NK-92 treated with Interleukin-12 subunit alpha and Interleukin-12 subunit beta, amount 100 ng/mL, for 24 hours (cell line): ENCODE results near the gene ST6GALNAC4.

ENCODE experiments used
- DNase-seq: peaks from one replicate; lab custom pipeline; 2025; lab: John Stamatoyannopoulos, UW

ST6GALNAC4 gene

DNA sequence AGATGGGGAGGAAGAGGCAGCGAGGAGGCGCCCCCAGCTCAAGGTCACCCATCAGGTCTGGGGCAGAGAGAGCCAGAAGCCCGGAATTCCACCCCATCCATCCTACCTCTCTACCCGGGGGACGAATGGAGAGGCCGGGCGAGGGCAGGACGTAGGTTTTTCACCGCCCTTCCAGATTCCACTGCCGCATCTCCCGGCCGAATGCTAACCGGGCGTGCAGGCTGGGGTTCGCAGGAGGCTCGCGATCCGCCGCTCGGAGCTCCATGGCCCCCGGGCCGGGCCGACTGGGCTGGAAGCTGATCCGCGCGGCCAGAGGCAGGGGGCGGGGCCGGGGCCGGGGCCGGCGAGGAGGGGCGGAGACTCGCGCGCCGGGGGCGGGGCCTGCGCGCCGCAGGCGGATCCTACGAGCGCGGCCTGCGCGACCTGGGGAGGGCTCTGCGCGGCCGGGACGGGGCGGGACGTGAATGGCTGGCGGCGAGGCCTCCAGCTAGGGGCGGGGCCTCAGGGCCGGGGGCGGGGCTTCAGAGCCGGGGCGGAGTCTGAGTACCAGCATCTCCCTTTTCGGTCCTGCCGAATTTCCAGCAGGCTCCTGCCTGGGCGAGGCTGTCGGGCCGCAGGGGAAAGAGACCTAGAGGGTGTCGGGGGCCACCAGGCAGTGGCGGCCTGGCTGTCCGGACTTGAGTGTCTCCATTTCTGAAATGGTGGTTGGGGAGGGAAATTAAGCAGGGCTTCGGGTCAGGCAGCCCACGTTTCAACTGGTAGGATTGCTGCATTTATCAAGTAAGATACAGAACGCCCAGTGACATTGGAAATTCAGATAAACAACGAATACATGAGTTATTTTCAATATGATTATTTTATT lies at the start of gene ST6GALNAC4:
Gene ST6GALNAC4, minus strand, starts transcription at position 322 of the 862 bp plus-strand sequence. CDS start 622 bp downstream, outside the sequence.
- peak; percentile 82 for DNase-seq

GRCh38 chr9:127965953-127966352 lies 49.1 kb upstream of the ST6GALNAC4 start:
- DNase-seq: no peak

DNA sequence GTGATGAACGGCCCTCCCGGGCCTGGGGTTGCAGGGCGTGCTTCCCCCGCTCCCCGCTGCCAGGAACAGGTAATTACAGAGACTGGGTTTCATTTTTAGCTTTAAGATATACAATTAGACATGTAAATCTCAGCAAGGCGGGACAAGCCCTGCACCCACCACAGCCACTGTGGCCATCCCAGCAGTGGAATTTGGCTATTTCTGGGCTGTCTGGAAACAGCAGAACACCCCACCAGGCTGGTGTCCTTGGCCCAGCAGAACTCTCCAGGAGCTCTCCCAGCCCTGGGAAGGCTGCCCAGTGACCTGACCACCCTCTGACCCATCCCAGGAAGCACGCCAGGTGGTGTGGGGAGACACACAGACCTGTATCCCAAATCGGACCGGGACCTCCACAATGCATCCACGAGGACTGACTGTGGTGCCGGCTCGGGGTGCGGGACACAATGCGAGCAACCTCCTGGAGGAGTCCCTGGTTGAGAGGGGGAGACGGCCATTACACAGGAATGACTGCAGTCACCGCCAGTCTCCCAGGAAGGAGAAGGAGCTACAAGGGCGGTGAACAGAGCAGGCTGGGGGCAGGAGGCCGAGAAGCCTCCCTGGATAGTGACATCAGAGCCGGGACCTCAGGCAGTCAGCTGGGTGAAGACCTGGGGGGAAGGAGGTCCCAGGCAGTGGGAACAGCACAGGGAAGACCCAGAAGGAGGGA lies 46.7 kb upstream of the ST6GALNAC4 start:
- DNase-seq: no peak

GRCh38 chr9:127963041-127963358 lies 46.2 kb upstream of the ST6GALNAC4 start:
- DNase-seq: no peak

DNA sequence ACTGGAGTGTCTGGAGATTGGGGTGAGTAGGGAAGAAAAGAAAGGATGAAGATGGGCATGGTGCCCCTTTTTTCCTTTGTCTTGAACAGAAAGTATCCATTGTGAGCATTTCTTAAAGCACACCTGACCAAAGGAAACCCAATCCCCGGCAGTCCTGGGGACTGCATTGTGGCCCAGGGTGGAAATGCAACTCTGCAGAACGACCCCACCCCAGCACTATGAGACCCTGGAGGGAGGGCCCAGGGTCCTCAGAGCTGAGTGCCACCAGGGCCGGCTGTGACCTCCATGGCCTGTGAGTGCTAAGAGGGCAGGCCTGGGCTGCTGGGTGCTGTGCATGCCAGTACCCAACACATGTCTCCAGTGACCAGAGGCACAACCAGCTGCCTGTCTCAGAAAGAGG lies 45.4 kb upstream of the ST6GALNAC4 start:
- no peak for DNase-seq

DNA sequence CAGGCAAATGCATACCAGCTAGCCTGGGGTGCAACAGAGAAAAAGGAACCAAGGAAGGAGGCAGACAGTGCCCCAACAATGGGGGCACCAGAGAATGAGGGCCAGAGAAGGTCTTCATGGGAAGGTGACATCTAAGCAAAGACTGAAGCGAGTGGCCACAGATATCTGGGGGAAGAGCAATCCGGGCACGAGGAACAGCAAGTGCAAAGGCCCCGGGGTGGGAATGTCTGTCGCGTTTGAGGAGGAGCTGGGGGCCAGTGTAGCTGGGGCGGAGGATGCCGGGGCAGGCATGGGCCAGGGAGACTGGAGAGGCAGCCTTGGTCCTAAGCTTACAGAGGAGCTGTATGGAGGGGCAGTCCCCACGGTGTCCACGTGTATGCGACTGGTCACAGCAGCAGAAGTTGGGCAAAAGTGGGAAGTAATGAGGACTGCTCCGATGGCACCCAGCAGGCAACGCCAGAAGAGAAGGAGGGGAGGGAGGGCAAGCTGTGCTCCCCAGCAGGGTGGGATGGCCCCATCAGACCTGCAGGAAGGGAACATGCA lies 44.8 kb upstream of the ST6GALNAC4 start:
- no peak for DNase-seq

DNA sequence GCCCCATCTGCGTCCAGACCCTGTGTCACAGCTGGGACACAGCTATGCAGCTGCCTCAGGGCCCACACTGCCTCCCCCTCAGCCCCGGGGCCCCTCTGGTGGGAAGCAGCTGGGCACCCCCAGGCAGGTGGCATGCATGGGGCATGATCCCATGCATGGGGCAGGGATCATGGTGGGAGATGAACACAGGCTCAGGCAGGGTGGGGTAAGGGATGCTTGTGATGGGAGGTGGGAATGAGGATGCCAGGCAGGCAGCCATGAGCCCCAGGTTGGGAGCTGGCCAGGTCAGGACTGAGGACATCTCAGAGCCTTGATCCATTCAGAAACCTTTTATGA lies 44.3 kb upstream of the ST6GALNAC4 start:
- DNase-seq: no peak

GRCh38 chr9:127960410-127961154 lies 43.7 kb upstream of the ST6GALNAC4 start:
- no peak for DNase-seq

DNA sequence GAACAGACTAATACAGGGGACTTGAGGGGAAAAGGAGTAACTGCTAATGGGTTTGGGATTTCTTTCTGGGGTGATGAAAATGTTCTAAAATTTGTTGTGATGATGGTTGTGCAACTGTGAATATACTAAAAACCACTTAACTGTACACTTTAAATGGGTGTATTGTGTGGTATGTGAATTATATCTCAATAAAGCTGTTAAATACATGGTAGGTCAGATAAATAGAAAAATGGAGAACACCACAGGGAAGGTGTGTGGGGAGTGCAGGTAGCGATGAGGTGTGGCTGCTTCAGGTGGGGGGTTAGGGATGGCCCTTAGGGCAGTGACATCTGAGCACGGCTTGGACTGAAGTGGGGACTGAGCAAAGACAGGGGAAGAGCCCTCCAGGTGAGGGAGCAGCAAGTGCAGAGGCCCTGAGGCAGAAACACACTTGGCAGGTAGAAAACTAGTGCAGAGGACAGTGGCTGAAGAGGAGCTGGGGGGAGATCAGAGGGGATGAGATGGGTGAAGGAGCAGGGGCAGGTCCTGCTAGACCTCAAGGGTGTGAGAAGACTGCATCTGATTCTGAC lies 43.1 kb upstream of the ST6GALNAC4 start:
- no peak for DNase-seq

DNA sequence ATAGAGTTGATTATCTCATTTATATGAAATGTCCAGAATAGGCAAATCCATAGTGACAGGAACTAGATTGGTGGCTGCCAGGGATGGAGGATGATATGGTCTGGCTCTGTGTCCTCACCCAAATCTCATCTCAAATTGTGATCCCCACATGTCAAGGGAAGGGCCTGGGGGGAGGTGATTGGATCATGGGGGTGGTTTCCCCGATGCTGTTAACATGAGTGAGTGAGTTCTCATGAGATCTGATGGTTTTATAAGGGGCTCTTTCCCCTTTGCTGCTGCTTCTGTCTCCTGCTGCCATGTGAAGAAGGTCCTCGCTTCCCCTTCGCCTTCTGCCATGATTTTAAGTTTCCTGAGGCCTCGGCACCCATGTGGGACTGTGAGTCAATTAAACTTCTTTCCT lies 42.6 kb upstream of the ST6GALNAC4 start:
- no peak for DNase-seq

DNA sequence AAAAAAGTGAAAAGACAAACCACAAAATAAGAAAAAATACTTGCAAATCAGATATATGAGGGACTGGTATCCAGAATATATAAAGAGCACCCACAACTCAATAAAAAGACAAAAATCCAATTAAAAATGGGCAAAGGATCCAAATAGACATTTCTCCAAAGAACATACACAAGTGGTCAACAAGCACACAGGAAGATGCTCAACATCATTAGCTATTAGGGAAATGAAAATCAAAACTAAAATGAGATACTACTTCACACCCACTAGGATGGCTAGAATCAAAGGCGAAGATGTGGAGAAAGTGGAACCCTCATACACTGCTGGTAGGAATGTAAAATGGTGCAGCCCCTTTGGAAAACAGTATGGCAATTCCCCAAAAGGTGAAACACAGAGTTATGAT lies 41.9 kb upstream of the ST6GALNAC4 start:
- no peak for DNase-seq

DNA sequence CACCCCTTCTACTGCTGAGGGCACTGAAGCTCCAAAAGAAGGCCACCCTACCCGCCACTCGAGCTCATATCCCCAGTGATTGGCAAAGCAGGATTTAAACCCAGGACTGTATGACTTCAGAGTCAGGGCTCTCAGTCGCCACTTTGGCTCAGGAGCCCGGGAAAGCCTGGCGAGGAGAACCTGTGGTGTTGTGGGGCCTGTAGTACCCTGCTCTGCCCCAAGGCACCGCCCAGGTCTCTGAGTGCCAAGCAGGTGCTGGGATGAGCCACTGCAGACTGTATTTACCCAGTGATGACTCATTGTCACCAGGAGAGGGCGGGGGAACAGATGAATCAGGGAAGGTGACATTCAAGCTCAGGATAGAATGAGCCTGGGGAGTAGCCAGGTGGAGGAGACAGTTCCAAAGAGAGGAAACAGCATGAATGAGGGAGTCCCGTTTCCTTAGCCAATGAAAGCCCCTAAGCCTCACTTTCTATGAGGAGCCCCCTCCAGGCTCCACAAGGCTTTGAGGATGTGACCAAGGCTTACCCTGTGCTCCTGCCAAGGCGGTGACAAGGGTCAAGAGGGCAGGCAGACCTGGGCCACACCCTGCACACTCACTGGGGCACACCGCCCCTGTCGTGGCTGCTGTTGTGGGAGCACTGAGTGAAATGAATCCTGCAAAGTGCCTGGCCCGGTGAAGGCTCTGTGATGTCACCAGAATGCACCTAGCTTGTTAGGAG lies 38.6 kb upstream of the ST6GALNAC4 start:
- DNase-seq: peak; percentile 52

GRCh38 chr9:127954831-127955293 lies 38.0 kb upstream of the ST6GALNAC4 start:
- no peak for DNase-seq

- no peak for DNase-seq
Observed at GRCh38 chr9:127953768-127954505, 37.1 kb upstream of the ST6GALNAC4 start.

DNA sequence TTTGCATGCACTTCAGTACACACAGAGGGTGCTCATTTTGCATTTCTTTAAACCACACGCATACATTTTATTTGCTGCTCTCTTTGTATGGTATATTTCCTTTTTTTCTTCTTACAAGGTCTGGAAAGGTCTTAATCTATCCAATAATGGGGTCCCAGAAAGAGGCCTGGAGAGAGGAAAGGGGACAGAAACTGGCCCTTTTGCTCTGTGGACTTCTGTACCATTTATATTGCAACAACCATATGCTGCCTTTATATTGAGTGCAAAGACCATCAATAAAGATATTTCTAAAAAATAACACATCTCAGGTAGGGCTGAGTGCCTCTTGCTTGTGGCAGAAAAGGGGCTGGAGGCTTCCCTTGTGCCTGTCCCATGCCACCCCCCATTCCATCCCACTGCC lies 36.3 kb upstream of the ST6GALNAC4 start:
- DNase-seq: no peak

DNA sequence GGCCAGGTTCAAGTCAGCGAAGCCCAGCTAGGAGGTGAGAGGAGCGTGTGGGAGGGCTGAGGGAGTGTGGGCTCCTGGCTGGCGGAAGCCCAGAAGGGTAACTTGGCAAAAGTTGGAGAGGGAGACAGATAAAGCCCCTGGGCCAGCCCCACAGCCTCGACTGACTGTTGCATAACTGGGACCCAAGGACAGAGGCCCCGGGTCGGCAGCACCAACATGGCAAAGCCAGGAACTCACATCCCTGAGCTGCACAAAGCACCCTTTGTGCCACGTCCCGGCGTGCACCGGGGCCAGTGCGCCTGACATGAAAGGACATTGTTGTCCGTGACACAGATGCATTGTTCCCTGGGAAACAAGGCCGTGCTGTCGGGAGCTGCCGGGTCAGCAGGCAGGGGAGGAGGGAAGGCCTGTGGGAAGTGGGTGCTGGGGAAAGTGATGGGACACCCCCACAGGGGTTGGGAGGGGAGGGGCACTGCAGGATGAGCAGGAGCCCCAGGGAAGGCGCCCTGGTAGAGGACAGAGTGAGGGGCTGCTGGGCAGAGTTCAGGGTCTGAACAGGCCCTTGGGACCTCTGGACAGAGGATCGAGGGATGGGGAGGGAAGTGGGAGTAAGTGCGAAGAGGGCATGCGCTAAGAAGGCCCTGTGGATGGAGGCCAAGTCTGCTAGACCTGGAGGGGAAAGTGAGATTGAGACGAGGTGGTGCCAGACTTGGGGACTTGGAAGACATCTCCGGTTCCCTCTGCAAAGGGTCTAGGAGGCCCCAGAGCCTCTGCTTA lies 33.9 kb upstream of the ST6GALNAC4 start:
- no peak for DNase-seq

- no peak for DNase-seq
Observed at GRCh38 chr9:127949827-127950512, 33.1 kb upstream of the ST6GALNAC4 start.

- no peak for DNase-seq
Observed at GRCh38 chr9:127947841-127948710, 31.2 kb upstream of the ST6GALNAC4 start.
